Sigmoid colon (tissue), 7 donors: ENCODE measurements around the gene TRIM69. TPM values are rescaled to one million over a fixed set of nuclear protein-coding genes. Genes with fewer than 3 reads are reported as not detected.
"Not testable (repeated sequence)": the region's sequence is repeated elsewhere in the genome, so short reads cannot be mapped to it uniquely, and the experiment has no call there.

Experiments
- DNase-seq: peaks from one replicate; pipeline ENCODE4 v3.0.0-alpha.2; 2019
- H3K27ac ChIP-seq, 4 donors: fragments of 200-600 bp; sonication (generic); one replicate each; pipeline ENCODE4 v1.5.1; 2016 to 2019; ENCODE audit warnings: mild to moderate bottlenecking in 1 of 4
- H3K27me3 ChIP-seq, 3 donors: fragments of 200-600 bp; sonication (generic); one replicate each; pipeline ENCODE4 v1.5.1; 2019; ENCODE audit warnings: mild to moderate bottlenecking in 1 of 3
- H3K36me3 ChIP-seq, 4 donors: fragments of 200-600 bp; sonication (generic); one replicate each; pipeline ENCODE4 v1.5.1; 2016 to 2019
- H3K4me1 ChIP-seq, 4 donors: fragments of 200-600 bp; sonication (generic); one replicate each; pipeline ENCODE4 v1.5.1; 2017 to 2019
- H3K4me3 ChIP-seq, 4 donors: fragments of 200-600 bp; sonication (generic); one replicate each; pipeline ENCODE4 v1.5.1; 2017 to 2019; ENCODE audit warnings: mild to moderate bottlenecking in 2 of 4, moderate library complexity in 1 of 4
- H3K9me3 ChIP-seq, 4 donors: fragments of 200-600 bp in 3 of 4; sonication (generic) in 3 of 4; one replicate each; pipeline versions ENCODE4 v1.5.1 to v1.6.1; 2013 to 2019
- EP300 ChIP-seq, 4 donors: sonication (generic); formaldehyde crosslinking; IDR thresholded peaks; one replicate each; pipeline ENCODE4 v1.6.1; 2017; ENCODE audit warnings: antibody characterized with exemption in 4 of 4
- POLR2A ChIP-seq, 2 donors: fragments of 450-650 bp; IDR thresholded peaks; one replicate each; pipeline ENCODE4 v1.6.1; 2016; ENCODE audit warnings: antibody characterized with exemption in 2 of 2, mild to moderate bottlenecking in 2 of 2, moderate library complexity in 2 of 2
- POLR2AphosphoS5 ChIP-seq, 4 donors: sonication (generic); formaldehyde crosslinking; IDR thresholded peaks; one replicate each; pipeline ENCODE4 v1.6.1; 2017; ENCODE audit warnings: antibody characterized with exemption in 4 of 4
- WGBS, 2 donors: extraction: QIAGEN DNeasy Blood & Tissue Kit; methylation state at CpG; one replicate each; pipeline ENCODE4 v1.1.7; 2013; 5-methylcytosine and 5-hydroxymethylcytosine counted together
- intact Hi-C: fragments of 100-400 bp; cut with DNase I; formaldehyde crosslinking; loops from one replicate; pipeline ENCODE4 v1.15.1; 2023
- polyA plus RNA-seq, 3 donors: library from polyadenylated mRNA; stranded (reverse); fragments of 200-250 nt; gene quantifications; one replicate each; pipeline ENCODE4 v1.2.3, GENCODE V29; 2013
- total RNA-seq, 4 donors: library from RNA; depleted of rRNA; stranded (reverse); fragments of >200 nt; gene quantifications; one replicate each; pipeline ENCODE4 v1.1.0, GENCODE V29; 2016
- TF ChIP-seq, protein P1 (sequence below), 4 experiments: fragments of 450-650 bp in 3 of 4; fragments of 200-600 bp in 1 of 4; IDR thresholded peaks; one replicate each; pipeline ENCODE4 v1.5.1; 2016 to 2019; ENCODE audit warnings: antibody characterized with exemption in 4 of 4, mild to moderate bottlenecking in 3 of 4, moderate library complexity in 2 of 4
- donor health status: healthy with polysubstance abuse.
- donor health status: Bipolar disorder and iron deficiency.
- donor health status: healthy.

The TRIM69 gene
- total and polyA plus RNA-seq, 7 donors, result 12.6 to 38.6 (median 25.7) TPM

DNA sequence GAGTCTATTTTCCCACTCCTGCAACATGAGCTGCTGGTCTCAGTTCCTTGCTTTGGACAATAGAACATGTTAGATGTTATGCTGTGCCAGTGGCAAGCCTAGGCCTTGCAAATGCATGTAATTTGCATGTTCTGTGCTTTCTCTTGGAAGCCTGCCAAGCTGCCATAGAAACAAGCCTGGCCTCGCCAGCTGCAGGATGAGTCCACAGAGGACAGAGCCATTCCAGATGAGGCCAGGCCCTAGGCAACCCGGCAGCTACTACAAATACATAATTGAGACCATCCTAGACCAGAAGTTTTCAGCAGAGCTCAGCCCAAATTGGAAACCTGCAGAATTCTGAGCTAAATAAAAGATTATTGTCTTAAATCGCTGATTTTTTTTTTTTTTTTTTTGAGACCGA lies 39.6 kb downstream of the TRIM69 start:
- Histone ChIP-seq H3K9me3 (no peaks in the 10 kb centered on the region), H3K36me3 (no peaks in the 10 kb centered on the region), H3K4me3 (no peak overlapping the region), H3K27me3 (no peaks in the 10 kb centered on the region), H3K27ac (no peak overlapping the region), H3K4me1 (no peaks in the 10 kb centered on the region)
- TF ChIP-seq, protein P1, sequence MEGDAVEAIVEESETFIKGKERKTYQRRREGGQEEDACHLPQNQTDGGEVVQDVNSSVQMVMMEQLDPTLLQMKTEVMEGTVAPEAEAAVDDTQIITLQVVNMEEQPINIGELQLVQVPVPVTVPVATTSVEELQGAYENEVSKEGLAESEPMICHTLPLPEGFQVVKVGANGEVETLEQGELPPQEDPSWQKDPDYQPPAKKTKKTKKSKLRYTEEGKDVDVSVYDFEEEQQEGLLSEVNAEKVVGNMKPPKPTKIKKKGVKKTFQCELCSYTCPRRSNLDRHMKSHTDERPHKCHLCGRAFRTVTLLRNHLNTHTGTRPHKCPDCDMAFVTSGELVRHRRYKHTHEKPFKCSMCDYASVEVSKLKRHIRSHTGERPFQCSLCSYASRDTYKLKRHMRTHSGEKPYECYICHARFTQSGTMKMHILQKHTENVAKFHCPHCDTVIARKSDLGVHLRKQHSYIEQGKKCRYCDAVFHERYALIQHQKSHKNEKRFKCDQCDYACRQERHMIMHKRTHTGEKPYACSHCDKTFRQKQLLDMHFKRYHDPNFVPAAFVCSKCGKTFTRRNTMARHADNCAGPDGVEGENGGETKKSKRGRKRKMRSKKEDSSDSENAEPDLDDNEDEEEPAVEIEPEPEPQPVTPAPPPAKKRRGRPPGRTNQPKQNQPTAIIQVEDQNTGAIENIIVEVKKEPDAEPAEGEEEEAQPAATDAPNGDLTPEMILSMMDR (IDR thresholded peaks at IDR 0.05), result no peak
- WGBS, 2 donors, result 63 to 75% methylated on average over 4 of the region's 4 CpGs
- intact Hi-C loops, result no loop called here
- DNase-seq, result no peak

DNA sequence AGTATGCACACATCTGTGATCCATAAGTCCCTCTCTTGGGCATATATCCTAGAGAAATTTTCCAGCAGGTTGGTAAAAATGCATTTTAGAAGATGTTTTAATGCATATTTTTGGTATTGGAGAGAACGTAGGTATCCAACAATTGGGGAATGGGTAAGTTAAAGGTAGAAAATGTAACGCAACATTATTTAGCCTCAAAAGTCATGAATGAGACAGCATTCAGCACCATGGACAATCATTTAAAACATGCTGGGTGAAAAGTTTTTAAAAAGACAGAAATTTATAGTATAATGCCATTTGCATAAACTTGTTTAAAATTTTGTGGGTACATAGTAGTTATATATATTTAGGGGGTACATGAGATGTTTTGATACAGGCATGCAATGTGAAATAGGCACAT lies 43.4 kb downstream of the TRIM69 start:
- intact Hi-C loops, result no loop called here
- TF ChIP-seq POLR2A (IDR thresholded peaks at IDR 0.05), result no peak
- TF ChIP-seq, protein P1 (IDR thresholded peaks at IDR 0.05), result no peak
- no peak for TF ChIP-seq EP300 (IDR thresholded peaks at IDR 0.05)
- no peak for TF ChIP-seq POLR2AphosphoS5 (IDR thresholded peaks at IDR 0.05)
- no peaks in the 10 kb centered on the region for H3K27me3 ChIP-seq
- no peaks in the 10 kb centered on the region for H3K9me3 ChIP-seq
- 97 to 100% methylated on average over 2 of the region's 2 CpGs for WGBS, 2 donors
- no peak for DNase-seq
- H3K4me3 ChIP-seq, result no peak overlapping the region
- no peak overlapping the region for H3K27ac ChIP-seq
- peaks cover 0 to 4% (median 0%) of the 10 kb centered on the region in 4 donors for H3K4me1 ChIP-seq
- H3K36me3 ChIP-seq, result no peaks in the 10 kb centered on the region

DNA sequence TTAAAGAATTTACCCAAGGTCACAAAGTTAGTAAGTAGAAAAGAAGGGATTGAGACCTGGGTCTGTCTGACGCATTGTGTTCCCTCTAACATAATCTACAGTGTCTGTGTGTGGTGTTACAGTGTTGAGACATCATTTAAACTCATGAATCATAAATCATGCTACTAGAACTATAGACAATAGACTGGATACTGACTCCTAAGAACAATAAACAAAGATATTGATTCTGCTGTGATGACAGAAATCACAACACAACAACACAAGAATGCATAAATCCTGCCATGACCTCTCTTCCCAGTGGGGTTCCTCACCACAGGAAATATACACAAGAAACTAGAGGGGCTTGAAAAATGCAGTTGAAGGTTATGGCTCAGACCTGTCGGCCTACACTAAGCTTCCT lies 44.3 kb downstream of the TRIM69 start:
- 85 to 86% methylated on average over 2 of the region's 2 CpGs for WGBS, 2 donors
- intact Hi-C loops, result no loop called here

DNA sequence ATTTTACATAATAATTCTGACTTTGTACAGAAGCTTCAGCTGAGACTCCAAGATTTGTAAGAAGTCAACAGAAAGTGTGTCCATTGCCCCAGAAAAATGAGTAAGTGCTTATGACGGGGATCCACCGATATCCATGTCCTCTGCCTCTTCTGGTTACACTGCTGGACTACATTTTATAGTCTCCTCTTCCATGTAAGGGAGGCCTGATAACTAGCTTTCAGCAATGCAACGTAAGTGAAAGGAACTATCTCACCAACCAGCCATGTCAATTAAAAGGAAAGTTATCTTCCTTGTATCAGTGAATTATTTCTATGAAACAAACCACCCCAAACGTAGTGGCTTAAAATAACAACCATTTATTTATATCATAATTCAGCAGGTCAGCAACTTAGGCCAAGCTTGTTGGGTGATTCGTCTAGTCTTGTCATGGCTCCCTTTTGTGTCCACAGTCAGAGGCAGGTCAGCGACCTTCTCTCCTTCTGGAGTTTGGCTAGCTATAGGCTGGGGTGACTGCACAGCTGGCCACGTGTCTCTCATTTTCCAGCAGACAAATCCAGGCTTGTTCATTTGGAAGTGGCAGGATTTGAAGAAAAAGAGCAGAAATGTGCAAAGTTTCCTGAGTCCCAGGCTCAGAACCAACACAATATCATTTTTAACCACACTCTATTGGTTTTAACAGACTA lies 44.9 kb downstream of the TRIM69 start:
- no peaks in the 10 kb centered on the region for H3K27me3 ChIP-seq
- H3K27ac ChIP-seq, result no peak overlapping the region
- WGBS, 2 donors, result 88 to 89% methylated on average over 7 of the region's 7 CpGs
- intact Hi-C loops, result no loop called here
- no peaks in the 10 kb centered on the region for H3K9me3 ChIP-seq
- TF ChIP-seq, protein P1 (IDR thresholded peaks at IDR 0.05), result no peak
- no peak for TF ChIP-seq EP300 (IDR thresholded peaks at IDR 0.05)
- TF ChIP-seq POLR2A (IDR thresholded peaks at IDR 0.05), result no peak
- TF ChIP-seq POLR2AphosphoS5 (IDR thresholded peaks at IDR 0.05), result no peak
- H3K4me1 ChIP-seq, result peaks cover 0 to 4% (median 0%) of the 10 kb centered on the region in 4 donors
- no peak for DNase-seq
- H3K4me3 ChIP-seq, result no peak overlapping the region
- H3K36me3 ChIP-seq, result no peaks in the 10 kb centered on the region

More for the DNA sequence above, 44.3 kb downstream of the TRIM69 start:
- H3K4me3 ChIP-seq, result no peak overlapping the region
- H3K9me3 ChIP-seq, result no peaks in the 10 kb centered on the region
- H3K27me3 ChIP-seq, result no peaks in the 10 kb centered on the region
- no peak for DNase-seq
- H3K27ac ChIP-seq, result no peak overlapping the region
- TF ChIP-seq POLR2A (IDR thresholded peaks at IDR 0.05) (no peak), POLR2AphosphoS5 (IDR thresholded peaks at IDR 0.05) (no peak), EP300 (IDR thresholded peaks at IDR 0.05) (no peak)
- TF ChIP-seq, protein P1 (IDR thresholded peaks at IDR 0.05), result no peak
- peaks cover 0 to 4% (median 0%) of the 10 kb centered on the region in 4 donors for H3K4me1 ChIP-seq
- no peaks in the 10 kb centered on the region for H3K36me3 ChIP-seq

DNA sequence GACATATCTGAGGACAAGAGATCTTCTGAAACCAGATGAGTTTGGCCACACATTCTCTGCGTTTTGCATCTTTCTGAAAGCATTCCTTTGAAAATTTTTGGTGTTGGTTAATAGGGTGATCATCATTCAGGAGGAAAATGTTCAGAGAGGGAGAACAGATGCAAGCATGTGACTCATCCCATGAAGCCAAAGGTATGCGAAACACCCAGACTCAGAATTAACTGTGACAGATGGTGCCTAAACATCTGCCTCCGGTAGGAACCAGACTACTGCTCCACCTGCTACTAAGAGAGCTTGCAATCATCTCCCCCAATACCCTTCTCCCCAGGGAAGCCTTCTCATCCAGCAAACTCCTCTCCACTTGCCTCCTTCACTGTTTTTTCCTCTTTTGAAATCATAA lies 46.2 kb downstream of the TRIM69 start:
- TF ChIP-seq POLR2AphosphoS5 (IDR thresholded peaks at IDR 0.05) (no peak), EP300 (IDR thresholded peaks at IDR 0.05) (no peak), POLR2A (IDR thresholded peaks at IDR 0.05) (no peak)
- TF ChIP-seq, protein P1 (IDR thresholded peaks at IDR 0.05), result no peak
- intact Hi-C loops, result no loop called here
- Histone ChIP-seq H3K9me3 (no peaks in the 10 kb centered on the region), H3K27me3 (no peaks in the 10 kb centered on the region), H3K4me1 (peaks cover 0 to 4% (median 0%) of the 10 kb centered on the region in 4 donors), H3K27ac (no peak overlapping the region), H3K4me3 (no peak overlapping the region), H3K36me3 (no peaks in the 10 kb centered on the region)
- WGBS, 2 donors, result 88 to 90% methylated on average over 3 of the region's 3 CpGs
- no peak for DNase-seq

DNA sequence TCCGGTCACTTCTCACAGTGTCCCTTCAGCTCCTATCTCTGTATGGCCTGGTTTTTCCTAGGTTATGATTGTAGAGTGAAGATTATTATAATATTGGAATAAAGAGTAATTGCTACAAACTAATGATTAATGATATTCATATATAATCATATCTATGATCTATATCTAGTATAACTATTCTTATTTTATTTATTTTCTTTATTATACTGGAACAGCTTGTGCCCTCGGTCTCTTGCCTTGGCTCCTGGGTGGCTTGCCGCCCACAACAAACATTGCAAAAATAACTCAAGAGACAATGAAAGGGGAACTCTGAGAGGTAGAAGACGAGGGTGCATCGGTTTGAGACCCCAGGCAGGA lies 48.6 kb downstream of the TRIM69 start:
- intact Hi-C loops, H3K4me1 ChIP-seq: not testable (repeated sequence)

More for the DNA sequence above, 48.6 kb downstream of the TRIM69 start:
- 51 to 62% methylated on average over 5 of the region's 5 CpGs for WGBS, 2 donors
- H3K9me3 ChIP-seq, H3K27me3 ChIP-seq, H3K36me3 ChIP-seq, DNase-seq: not testable (repeated sequence)
- Histone ChIP-seq H3K27ac (peak overlapping the region; percentile 93 to 96 (median 94)), H3K4me3 (peak overlapping the region; percentile 57 to 74 (median 70))
